Posterior cingulate gyrus (tissue), 11 donors: ENCODE measurements around the gene GFI1B.
A peak's percentile ranks its signal among the peaks of the same experiment; 100 is the strongest.

Experiments used
- DNase-seq, 10 donors: peaks; one replicate each; pipeline versions ENCODE4 v3.0.0 to v3.0.0-alpha.2; 2020 to 2021; ENCODE audit warnings: mixed read lengths in 3 of 10
- intact Hi-C: fragments of 100-400 bp; cut with DNase I; formaldehyde crosslinking; loops from one replicate; pipeline ENCODE4 v1.15.1; 2023

The GFI1B gene

DNA sequence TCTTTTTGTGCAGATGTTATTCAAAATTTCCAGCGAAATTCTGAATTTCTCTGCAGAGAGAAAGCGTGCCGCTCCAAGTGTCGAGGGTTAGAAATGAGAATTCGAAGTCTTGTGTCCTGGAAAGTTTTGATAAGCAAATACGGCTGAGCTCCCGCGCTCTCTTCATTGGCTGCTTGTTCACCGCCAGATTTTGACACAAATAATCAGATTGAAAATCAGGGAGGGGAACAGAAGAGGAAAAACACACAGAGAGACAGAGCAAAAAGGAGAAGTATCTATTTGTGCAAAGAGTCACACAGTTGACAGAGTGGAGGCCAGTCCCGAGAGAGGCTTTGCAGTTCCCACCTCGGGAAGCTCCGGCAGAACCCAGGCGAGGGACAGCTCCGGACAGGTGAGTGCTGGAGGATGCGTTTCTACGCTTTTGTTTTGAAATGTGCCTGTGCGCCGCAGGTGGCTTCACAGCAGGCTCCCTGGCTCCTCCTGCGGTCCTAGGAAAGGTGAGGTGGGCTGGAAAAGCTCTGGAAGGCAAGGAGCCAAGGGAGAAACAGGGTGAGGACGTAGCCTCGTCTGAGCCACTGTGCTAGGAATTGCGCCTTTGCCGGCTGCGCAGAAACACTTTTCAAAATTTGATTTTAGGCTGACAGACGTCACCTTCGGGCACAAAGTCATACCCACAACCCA is at the start of gene GFI1B:
GFI1B (plus strand) TSS at position 244 of the 681 bp plus-strand sequence. CDS start 7,985 bp downstream, outside the sequence.
- intact Hi-C loops: no loop called here
- peak in 1 of 10 donors; percentile 54 for DNase-seq

GRCh38 chr9:132931178-132931735 is 47.2 kb upstream of the GFI1B start:
- intact Hi-C loops: no loop called here
- DNase-seq: no peak

DNA sequence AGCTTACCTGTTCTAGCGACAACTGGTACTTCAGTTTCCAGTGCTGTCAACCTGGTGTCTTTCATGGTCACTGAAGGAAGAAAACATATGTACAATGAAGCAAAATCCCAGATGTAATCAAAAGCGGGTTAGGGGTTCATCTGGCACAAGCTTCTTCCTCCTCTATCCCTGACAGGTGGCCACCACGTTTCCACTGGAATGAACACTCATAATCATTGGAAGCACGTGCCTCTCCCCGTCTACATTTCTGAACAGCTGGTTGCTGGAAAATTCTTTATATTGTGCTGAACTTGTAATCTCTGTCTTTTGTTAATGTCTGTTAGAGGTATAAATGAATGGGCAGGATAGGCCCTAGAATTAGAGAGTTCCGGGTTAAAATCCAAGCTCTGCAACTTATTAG is 43.5 kb upstream of the GFI1B start:
- intact Hi-C loops: no loop called here

GRCh38 chr9:132937463-132937901 is 41.0 kb upstream of the GFI1B start:
- DNase-seq: no peak
- intact Hi-C loops: no loop called here

More for the DNA sequence above, 43.5 kb upstream of the GFI1B start:
- no peak for DNase-seq

DNA sequence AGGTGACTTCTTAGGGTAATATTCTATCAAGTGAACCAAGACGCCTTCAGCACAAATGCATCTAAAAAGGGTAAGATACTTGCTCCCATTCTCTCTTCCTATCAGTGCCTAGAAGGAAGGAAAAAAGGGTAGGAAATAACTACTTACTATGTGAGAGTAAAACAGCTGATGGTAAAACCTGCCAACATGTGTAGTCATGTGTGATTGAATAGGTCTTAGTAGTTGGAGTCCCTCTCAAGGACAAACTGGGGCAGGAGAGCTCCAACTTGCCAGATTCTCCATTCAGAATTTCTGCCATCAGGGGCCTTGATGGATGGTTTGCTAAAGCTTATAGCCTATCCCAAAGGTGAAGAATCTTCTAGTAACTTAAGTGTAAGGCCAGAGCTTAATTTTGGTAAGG is 39.3 kb upstream of the GFI1B start:
- intact Hi-C loops: no loop called here
- DNase-seq: no peak

DNA sequence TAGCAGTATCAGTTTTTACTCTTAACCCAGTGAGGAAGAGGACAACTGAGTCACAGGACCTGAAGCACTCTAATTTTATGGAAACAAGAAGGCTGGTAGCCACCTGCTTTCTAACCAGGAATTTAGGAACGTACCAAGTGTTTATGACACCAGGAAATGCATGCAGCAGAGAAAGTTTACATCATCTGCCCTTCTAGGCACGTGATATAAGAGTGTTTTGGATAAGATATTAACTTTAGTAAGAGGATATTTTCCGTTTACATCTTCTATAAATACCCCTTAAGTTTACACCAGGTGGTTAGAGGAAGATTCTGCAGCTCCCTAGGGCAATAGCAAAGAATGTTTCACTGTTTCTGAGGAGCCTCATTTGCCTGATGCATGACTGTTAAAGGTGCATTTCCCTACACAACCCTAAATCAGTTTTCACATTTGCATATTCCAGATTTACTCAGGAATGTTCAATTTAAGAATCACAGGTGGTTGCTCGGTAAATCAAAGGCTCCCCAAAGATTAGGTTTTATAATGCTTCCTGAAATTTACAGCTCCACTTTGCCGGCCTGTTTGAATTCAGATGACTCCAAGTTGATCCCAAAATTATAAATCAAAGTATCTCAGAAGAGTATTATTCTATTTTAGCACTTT is 35.8 kb upstream of the GFI1B start:
- DNase-seq: no peak
- intact Hi-C loops: no loop called here

DNA sequence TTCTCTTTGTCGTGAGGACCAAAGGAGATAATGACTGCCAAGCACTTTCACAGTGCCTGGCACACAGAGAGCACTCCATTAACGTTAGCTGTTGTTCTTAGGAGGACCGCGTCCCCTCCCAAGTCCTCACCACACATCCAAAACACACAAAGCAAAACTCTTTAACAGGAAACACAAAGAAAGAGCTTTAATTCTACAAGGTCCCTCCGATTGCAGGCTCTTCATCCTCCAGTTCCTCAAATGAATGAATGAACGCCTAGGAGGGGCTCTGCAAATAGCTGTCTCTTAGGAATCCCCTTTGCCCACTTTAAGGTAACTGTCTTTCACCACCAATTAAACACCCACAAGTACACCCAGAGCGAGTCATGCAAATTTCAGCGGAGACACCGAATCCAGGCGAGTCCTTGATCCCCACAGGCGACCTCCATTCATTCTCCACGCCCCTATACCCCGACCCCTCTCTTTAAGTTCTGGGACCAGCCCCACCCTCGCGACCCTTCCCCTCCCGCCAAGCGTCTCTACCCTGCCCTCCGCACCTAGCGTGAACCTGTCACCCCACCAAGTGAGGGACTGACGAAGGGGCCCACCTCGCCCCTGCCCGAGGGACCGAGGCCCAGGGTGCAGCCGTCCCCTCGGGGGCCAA is 34.7 kb upstream of the GFI1B start:
- DNase-seq: no peak
- intact Hi-C loops: no loop called here

DNA sequence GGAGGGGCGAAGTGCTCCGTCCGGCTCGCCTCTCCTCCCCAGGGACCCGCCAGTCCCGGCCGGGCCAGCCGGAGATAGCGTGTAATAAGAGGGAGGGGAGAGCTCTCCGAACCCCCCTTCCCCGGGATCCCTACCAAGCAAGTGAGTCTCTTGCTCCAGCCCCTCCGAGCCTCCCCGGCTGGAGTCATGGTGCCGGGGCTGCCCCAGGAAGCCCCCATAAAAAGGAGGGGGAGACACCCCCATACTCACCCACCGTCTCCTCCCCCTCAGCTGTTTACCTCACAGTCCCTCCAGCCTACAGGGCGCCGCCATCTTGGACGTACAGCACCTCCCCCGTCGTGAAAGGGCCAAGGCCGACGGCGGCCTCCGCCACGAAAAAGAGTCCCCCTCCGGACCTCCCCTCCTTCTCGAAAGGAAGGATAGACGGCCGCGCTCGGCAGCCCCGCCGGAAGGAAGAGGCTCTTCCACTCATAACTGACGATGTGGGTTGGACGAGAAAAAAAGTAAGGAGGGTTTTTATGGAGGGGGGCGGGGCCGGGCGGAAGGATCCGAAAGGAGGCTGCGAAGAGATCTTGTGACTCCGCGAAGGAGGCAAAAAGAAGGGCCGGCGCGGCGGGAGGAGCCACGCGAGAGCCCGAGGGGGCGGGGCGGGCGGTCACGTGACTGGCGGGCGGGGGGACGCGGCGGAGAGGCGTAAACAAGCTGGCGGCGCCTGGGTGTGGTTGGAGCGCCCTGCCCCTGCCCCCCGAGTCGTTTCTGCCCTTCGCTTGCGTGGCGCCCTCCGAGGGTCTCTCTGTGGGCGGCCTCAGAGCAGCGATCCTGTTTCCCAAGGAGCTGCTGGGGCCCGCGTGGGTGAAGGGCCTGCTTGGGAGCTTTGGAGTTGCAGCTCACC is 34.0 kb upstream of the GFI1B start, which contains the start of gene TSC1:
TSC1 (minus strand) TSS at position 323 of the 892 bp plus-strand sequence. CDS start 15,744 bp downstream, outside the sequence.
- peak; percentile 92 to 99 (median 94) for DNase-seq
- intact Hi-C loops: no loop called here

DNA sequence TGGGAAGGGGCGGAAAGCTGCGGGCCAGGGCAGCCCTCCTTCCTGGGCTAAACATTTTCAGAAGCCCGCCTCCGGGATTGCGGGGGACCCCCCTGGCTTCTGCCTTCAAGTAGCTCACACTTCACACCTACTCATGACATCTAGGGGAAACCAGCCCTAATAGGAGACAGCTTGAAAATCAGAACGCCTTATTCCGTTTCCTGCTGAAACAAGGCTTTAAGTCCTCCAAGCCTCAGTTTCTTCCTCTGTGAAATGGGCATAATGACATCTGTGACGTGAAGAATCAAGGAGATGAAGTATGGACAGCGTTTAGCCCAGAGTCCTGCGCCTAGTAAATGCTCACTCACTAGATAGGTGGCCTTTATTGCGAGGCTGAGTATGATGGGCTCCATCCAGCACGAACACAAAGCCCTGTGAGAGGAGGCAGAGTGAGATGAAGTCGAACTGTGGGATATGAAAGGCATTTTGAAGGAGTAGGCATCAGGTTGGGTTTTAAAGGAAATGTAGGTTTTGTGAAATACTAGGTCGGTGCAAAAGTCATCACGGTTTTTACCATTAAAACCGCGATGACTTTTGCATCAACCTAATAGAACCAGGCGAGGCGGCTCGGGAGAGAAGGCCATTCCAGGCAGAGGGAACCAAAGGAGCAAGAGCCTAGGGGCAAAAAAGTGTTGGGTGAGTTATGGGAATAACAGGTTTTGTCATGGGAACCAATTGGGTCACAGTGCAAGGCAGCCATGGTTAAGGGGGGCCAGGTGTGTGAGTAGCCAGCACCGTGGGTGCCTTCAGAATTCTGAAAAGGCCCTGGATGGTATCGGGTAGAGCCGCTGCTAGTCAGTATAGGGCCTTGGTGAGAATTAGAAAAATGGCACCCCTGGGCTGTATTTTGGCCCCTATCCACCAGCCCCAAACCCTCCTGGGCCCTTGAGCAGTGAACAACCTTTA is 33.0 kb upstream of the GFI1B start:
- intact Hi-C loops: no loop called here
- no peak for DNase-seq

GRCh38 chr9:132946211-132946610 is 32.3 kb upstream of the GFI1B start:
- DNase-seq: no peak
- intact Hi-C loops: no loop called here

DNA sequence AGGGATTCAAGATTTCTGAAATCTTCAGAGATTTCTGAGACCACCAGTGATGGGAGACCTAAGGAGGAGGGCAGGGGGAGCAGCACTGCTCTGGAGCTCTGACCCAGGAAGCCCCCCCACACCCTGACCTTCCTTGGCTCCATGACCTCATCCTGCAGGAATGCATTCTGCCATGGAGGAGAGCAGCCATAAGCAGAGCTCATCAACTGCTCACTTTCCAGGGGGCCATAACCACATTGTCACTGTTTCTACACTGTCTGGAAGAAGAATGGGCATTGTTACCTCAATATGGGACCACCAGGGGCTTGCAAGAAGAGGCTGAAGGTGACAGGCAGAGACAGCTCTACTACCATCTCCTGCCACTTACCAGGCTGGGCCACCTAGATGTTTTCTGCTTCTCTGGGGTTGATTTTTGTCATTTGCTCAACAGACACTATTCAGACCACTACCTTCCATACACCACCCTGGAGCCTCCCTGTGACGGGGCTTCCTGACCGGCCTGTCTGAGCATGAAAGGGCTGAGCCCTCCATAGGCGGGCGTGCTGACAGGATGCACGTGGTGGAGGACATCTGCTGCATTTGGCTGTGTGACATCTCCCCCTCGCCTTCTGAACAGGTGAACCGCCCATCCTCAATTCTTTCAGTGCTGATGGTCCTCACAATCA is 31.7 kb upstream of the GFI1B start:
- no peak for DNase-seq
- intact Hi-C loops: no loop called here

GRCh38 chr9:132947756-132948155 is 30.7 kb upstream of the GFI1B start:
- DNase-seq: no peak
- intact Hi-C loops: no loop called here

DNA sequence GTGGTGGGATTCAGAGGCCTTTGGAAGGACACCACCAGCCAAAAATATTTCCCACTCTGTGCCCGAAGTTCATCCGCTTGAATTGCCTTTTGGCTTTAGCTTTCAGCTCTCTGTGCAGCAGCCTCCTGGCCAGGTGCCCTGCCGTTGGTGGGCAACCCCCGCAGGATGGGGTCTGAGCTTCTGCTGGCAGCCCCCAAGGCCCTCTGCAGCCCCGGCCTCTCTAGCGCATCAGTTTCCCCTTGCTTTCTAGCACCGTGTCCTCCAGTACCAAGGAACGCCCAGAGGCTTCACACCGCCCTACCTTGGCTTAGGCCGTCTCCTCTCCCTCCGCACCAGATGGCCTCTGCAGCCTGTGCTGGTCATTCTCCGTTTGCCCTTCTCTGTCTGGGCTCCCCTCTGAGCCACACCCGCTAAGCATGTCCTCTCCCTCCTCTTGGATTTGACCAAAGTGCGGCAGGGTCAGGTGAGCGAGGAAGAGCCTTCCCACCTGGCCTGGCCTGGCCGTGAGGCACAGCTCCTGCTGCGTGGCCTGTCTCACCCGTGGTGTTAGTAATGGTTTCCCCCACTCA is 29.9 kb upstream of the GFI1B start:
- DNase-seq: no peak
- intact Hi-C loops: no loop called here

- DNase-seq: no peak
- intact Hi-C loops: no loop called here
Measured at GRCh38 chr9:132949709-132950108, 28.8 kb upstream of the GFI1B start.

DNA sequence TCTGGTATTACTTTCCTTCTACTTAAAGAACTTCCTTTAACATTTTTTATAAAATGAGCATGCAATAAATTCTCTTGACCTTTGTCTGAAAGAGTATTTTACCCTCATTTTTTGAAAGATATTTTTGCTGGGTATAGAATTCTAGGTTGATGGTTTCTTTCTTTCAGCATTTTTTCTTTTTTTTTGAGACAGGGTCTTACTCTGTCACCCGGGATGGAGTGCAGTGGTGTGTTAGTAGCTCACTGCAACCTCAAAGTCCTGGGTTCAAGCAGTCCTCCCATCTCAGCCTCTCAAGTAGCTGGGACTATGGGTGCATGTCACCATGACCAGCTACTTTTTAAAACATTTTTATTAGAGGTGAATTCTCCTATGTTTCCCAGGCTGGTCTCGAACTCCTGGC is 23.4 kb upstream of the GFI1B start:
- no peak for DNase-seq
- intact Hi-C loops: no loop called here

- intact Hi-C loops: no loop called here
- DNase-seq: no peak
Measured at GRCh38 chr9:132955768-132956167, 22.7 kb upstream of the GFI1B start.

- DNase-seq: no peak
Measured at GRCh38 chr9:132957805-132958204, 20.7 kb upstream of the GFI1B start.

GRCh38 chr9:132961002-132961401 is 17.5 kb upstream of the GFI1B start:
- no peak for DNase-seq
- intact Hi-C loops: no loop called here

More at GRCh38 chr9:132957805-132958204, 20.7 kb upstream of the GFI1B start:
- intact Hi-C loops: no loop called here
